GM19351 (cell line): Measurements from ENCODE around the gene SAYSD1.

ENCODE experiments used
- ATAC-seq: cut with Tn5 transposase; IDR thresholded peaks from one replicate; pipeline ENCODE4 v1.9.1; 2021; ENCODE audit warnings: mild to moderate bottlenecking, moderate library complexity; ENCODE audit not compliant: unreplicated experiment

Gene SAYSD1

DNA sequence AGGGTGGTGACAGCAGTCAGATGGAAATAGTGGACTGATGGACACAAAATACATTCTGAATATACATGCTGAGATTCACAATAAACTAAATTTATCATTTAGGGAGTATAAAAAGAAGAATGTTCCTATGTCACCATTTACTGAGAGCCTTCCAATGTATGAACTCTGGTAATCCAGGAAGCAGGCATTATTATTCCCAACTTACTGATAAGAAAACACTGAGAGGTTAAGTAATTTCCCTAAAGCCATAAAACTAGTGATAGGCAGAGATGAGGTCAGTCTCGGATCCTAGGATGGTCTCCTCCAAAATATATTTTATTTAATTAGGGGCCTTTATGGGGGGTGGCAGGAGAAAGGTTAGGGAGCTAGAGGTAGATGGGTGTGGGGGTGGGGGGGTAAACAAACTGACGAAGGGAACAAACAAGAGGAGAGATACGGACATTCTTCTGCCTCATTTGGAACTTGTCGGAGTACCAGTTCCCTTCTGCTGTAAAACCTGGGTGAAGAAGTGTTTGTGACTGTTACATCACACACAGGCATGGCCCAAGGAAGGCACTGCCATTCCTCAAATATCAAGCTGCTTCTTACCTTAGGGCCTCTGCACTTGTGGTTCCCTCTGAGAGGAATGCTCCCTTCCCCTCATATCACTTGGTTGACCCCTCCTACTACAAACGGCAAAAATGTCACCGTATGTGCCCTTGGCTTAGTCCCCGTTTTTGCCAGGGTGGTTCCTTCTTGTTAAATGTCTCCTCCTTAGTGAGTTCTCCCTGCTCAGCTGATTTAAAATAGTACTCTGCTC lies 6.7 kb downstream of the SAYSD1 start:
- no peak for ATAC-seq

DNA sequence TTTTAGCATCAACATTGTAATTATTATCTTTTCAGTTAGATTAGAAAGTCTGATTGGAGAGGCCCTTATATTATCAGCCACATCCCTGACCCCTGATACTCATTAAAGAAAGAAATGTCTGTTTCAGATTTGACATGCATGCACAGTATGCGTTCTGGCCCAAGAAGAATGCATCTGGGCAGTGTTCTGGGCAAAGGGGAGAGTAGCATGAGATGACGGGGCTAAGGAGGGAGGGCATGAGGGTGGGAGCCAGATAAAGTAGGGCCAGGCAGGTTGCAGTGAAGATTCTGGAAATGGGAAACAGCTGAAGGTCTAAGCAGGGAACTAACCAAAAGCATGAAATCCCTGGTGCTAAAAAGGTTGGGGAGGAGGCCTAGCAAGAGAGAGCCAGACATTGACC lies 7.3 kb downstream of the SAYSD1 start:
- ATAC-seq: no peak

DNA sequence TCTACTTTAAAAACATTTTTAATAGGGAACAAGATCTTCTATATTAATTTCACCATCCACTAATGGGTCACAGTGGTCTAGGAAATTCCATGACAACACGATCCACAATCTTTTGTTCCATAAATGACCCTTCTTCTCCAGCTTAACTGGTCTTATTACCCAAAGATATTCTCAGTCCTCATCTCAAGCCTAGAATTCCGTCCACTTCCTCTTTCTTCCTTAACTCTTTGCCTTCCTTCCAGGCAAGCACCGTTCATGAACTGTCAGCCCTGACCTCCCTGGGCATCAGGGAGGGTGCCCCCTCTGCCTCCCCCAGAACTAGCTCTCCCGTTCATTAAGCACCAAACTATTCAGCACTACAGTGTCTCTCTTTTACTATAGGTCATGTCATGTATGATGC lies 8.0 kb downstream of the SAYSD1 start:
- ATAC-seq: no peak

DNA sequence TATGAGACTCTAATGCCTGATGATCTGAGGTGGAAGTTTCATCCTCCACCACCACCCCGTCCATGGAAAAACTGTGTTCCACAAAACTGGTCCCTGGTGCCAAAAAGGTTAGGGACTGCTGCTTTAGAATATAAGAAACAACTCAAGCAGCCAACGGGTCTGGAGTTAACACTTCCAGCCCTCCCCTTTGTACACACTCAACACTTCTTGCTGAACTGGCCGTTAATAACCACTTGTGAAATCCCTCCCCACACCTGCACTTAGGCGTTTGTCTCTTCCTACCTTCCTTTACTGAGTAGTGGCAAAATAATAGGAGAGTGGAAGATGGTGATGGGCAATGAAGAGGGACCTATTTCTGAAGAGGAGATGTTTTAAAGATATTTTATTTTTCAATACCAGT lies 10.5 kb downstream of the SAYSD1 start:
- no peak for ATAC-seq

DNA sequence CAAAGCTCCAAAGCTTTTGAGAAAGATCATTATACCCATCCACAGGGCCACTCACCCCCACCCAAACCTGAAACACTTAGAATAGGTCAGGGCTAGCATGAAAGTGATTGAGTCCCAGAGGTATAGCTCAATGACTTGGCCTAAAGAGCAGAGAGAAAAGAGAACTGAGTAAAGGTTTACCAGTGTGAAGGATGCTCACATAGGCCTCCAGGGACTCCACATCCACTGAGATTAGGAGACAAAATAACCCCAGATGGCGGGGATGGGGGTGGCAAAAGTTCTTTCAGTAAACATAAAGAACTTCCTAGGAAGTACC lies 12.2 kb downstream of the SAYSD1 start:
- peak; percentile 84 for ATAC-seq

DNA sequence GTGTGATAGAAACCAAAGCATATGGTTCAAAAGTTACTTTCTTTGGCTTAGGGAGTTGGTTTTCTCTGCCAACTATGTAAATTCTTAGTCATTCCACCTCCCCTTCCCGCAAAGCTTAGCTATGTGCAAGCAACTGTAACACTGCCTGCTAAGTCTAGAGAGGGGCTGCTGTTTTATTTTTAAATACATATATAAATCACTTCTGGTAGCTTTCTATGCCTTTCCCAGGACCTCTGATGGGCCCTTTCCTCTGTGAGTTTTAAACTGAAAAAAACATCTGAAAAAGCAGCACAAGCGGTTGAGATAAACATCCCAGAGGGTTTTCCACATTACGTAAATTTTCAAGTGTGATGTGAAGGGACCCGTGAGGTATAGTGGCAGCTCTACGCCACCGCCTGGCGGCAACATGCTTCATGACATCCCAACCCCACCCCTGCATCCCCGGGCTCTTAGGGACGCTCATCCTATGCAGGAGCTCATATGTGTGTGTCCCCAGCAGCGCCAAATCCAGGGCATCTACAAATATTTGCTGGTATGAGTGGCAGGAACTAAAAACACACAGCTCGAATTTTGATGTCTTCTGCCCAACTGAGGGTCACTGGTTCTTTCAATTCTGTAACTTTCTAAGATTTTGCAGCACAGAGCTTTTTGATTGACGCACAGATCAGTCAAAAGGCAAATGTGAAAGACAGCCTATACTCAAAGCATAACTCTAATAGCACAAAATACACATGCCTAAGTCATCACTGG lies 12.7 kb downstream of the SAYSD1 start:
- ATAC-seq: peak; percentile 58

DNA sequence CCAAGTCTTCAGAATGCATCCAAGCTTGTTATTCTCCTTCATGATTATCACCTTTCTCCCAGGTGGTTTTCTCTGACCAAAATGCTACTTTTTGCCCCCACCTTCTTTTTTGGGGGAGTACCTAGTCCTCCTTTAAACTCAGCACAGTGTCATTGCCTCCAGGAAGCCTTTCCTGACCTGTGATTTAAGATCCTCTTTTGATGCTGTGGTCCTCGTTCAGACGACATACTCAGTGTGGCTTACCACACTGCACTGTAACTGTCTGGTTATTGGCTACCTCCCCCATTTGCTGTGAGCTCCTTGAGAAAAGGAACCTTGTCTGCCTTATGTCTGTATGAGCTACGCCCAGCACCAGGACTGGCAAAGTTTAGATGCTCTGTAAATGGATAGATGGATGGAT lies 14.6 kb downstream of the SAYSD1 start:
- no peak for ATAC-seq

DNA sequence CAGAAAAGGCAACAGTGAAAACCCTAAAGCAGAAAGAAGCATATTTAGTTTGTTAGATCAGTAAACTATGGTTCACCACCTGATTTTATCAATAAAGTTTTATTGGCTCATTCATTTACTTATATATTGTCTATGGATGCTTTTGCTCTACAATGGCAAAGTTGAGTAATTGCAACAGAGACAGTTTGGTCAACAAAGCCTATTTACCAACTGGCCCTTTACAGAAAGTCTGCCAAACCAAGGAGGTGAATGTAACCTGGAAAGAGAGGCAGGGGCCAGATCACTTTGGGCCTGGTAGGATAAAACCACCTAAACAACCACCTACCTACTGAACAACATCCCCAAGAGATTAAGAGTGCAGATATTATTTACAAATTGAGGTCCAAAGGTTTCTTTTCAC lies 19.4 kb downstream of the SAYSD1 start:
- ATAC-seq: no peak

DNA sequence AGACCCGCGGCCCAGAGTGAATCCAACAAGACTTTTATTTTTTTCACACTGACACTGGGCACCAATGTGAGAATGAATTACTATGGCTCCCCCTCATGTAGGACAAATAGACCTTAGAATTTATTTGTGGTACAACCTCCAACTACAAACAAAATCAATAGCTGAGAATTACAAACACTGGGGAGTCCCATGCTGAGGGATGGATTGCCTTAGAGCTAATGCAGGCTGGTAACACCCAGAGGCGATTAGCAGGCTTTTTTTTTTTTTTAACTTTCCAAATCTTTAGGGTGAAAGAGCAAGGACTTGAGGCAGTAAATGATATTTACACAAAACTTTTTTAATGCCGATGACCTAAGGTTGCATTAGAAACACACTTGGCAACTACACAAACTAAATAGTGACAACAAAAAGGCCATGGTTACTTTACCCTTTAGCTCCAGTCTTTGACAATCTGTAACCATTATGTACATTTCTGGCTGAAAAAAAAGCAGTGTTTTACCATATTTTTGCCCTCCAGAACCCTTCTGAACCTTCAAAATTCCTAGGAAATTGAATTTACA lies 21.8 kb downstream of the SAYSD1 start:
- ATAC-seq: no peak

DNA sequence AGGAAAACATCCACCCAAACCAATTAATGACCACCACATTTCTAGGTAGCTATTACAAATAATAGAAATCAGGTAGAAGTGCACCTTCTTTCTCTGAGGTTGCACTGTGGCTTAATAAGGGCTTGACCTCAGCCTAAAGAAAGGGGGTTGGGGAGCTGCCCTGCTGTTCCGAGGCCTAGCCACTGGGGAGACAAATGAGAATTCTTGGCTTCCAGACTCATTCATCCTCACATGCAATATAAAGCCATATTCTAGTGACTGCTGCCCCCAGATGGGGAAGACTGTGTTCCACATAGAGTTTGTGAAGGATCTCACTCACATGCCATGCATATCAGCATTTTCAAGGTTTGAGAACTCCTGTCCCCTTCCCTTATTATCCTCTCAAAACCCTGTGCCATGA lies 22.9 kb downstream of the SAYSD1 start:
- no peak for ATAC-seq

DNA sequence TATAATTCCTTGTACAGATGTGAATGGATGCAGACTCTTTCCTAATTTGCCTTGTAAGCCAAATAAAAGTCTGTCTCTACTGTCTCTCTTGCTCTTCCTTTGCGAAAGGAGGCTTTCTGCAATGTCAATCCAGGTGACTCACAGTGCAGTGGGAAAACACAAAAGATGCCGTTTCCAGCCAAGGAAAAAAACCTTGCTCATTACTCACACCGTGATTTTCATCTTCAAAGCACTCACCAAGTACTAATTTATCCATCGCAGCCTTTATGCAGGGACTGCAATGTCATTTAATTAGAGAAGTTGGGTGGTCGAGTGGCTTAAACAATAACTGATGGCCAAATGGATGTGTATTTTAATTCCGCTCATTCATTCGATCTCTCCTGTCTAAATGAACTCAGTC lies 23.8 kb downstream of the SAYSD1 start:
- ATAC-seq: no peak

DNA sequence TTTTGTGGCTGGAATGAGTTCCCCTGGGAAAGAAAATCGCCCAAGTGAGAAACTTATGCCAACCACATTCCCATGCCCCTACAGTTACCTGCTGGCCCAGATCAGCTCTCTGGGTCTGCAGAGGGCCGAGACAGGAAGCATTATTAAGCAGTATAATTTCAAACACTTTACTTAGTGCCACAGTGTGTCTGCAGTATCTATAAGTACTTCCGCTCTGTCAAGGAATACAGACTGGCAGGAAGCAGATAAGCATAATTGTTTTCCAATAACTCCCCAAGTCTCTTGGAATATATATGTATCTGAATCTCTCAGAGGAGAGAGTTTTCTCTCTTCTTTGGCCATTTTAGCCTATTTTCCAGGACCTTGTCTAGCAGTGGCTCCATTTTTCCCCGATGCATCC lies 24.9 kb downstream of the SAYSD1 start:
- ATAC-seq: no peak

DNA sequence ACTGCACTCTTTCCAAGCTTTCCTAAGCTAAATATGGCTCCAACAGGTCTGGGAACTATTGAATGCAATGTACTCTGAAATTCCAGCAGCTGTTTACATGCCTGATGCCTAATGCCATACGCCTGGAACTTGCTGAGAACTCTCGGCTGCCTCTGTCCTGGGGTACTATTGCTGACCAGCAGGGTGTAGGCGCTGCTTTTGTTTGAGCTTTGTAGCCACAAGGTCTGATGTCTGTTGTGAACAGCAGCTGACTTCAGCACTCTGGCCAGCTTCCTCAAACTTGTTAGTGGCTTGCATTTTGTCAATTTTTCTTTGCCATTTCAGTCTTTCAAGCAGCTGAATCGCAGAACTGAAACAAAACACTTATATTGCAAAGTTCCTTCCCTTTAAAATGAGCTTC lies 26.7 kb downstream of the SAYSD1 start:
- ATAC-seq: peak; percentile 47

DNA sequence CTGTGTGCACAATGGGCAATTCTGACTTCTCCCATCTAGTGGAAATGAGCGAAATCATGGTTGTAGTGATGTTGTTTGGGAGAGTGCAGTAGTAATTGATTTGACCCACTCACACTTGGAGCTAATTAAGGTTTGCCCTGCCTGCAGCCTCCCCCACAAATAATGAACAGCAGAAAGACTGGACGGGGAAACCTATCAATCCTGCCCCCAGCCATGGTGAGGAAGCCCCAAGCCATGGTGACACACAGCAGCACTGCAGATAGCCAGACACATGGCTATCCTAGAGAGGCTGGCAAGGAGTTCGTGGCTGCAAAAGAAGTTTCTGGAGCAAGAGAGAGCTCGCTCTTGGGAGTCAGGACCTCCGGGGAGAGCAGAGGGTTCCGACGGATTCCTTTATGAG lies 27.8 kb downstream of the SAYSD1 start:
- ATAC-seq: no peak

DNA sequence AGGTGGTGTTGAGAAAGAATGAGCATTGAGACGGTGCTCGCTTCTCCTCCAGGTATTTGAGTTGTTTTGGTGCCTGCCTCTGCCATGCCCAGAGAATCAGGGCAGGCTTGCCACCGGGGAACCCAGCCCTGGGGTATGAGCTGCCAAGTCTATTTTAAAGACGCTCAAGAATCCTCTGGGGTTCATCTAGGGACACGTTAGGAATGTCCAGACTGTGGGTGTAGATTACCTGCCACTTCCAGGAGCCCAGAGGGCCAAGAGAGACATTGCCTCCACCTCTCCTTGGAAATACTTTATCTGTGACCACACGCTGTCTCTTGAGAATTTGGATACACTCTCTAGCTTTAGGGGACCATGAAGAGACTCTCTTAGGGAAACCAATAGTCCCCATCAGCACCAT lies 28.3 kb downstream of the SAYSD1 start:
- ATAC-seq: no peak

DNA sequence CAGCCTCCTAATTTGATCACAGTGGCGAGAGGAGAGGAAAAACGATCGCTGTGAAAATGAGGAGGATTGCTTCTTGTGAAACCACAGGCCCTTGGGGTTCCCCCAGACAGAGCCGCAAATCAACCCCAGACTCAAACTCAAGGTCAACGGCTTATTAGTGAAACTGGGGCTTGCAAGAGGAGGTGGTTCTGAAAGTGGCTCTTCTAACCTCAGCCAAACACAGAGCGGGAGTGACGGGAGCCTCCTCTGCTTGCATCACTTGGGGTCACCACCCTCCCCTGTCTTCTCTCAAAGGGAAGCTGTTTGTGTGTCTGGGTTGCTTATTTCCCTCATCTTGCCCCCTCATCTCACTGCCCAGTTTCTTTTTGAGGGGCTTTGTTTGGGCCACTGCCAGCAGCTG lies 28.7 kb downstream of the SAYSD1 start:
- ATAC-seq: peak; percentile 97

DNA sequence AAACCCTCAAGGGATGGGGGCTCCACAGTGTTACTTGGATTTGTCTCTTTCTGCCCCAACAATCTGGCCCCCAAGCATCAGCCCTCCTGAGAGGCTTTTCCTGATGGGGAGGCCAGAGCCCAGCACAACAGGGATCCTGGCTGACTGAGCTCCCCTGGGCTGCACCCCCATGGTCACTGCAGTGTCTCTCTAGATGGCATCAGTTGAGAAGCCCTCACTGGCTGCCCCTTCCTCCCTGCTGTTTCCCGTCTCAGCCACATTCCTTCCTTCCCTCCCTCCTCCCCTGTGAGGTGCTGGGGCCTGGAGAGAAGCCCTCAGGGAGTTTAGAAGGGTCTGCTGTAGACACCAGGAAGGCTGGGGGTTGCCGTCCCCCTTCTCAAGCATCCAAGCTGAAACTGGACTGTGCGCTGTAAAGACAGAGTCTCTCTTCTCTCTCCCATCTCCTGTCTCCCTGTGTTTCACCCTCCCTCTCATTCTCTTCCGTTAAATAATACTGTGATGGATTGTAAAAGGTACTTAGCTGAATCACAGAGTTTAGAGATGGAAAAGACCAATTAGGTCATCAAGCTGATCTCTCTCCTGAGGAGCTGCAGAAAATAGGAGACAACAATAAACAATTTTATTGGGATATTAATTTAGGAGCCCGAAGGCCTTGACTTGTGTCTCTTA lies 29.7 kb downstream of the SAYSD1 start:
- no peak for ATAC-seq

DNA sequence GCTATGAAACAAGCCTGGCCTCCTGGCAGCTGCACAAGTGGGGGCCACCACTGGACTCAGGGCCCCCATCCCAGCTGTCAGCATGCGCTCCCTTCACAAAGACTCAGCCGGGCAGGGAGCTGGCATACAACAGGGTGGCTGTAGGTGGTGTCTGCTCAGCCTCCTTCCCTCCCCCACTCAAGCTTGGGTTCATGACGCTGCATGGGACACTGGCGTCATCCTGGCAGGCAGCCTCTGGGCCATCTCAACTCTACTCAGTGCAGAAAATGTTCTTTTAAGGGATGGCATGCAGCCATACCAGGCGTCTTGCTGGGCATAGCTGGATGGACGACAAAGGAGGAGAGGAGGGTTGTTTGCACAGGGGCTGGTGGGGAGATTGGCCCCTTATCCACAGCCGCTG lies 30.5 kb downstream of the SAYSD1 start:
- ATAC-seq: no peak

DNA sequence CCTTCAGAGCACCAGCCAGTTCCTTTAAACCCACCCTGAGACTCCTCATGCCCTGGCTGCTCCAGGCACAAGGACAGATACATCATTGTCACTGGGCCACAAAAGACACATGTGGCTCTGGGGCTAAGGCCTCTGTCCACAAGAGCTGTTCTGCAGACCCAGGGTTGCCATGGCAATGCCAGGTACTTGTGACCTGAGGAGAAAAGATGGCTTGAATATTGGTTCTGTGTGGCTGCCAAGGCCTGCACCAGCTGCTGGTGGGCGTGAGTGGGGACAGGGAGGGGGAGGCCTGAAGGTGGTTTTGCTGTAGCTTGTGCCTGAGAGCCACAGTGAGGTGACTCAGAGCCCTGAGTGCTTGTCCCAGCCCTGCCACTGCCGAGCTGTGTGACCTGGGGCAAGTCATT lies 31.8 kb downstream of the SAYSD1 start:
- ATAC-seq: no peak

DNA sequence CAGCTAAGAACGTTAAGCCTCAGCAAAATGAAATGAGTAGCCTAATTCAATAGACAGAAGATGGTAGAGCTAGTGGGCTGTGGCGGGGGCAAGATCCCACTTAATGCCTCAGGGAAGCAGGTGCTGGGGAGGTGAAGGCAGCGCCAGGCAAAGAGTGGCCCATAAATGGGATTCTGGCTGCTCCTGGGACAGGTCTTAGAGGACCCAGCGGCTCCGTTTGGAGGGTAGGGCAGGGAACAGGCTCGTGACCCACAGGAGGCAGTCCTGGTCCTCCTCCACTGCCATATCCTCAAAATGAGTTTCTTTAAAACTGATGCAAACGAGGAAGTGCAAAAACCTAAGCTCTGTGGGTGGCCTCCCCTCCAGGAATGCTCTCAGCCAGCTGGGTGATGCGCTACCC lies 32.7 kb downstream of the SAYSD1 start:
- ATAC-seq: no peak

DNA sequence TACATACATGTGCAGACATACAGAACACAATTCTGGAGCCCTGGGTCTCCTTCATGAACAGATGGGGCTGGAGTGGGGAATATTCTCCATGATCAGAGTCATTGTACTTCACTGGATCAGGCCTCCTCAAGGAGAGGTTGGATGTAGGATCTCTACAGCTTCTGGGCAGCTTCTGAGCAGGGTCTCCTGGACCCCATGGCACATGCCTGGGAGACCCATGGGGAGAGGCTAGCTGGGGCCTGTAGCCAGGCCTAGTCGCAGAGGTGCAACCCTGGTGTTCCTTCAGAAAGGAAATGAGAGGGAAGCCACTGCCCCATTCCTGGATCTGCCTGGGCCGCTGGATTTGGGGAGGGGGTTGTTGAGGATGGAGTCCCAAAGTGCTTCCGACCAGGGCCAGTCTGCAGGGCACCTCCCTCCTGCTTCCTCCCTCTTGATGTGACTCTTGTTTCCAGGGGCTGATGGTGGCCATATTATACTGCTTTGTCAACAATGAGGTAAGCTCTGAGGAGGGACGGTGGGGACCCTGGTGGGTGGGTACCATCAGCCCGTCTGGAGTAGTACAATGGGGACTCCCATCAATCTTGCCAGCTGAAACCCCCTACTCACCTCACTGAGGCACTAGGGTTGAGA lies 34.6 kb downstream of the SAYSD1 start:
- ATAC-seq: no peak
